DND-41 (cell line): ENCODE data around the gene TDRD1.

Experiments
- EZH2 ChIP-seq: IDR thresholded peaks from 3 replicates; pipeline ENCODE4 v1.6.1; 2012; ENCODE audit warnings: borderline replicate concordance, low read depth, mild to moderate bottlenecking, moderate library complexity, low read length, inconsistent platforms; ENCODE audit not compliant: severe bottlenecking
- TF ChIP-seq, protein P1 (sequence below): IDR thresholded peaks from 2 replicates; pipeline ENCODE4 v1.5.1; 2012; ENCODE audit warnings: borderline replicate concordance, low read length, moderate library complexity, mild to moderate bottlenecking; ENCODE audit not compliant: poor library complexity, severe bottlenecking; ENCODE audit errors: extremely low read depth

DNA sequence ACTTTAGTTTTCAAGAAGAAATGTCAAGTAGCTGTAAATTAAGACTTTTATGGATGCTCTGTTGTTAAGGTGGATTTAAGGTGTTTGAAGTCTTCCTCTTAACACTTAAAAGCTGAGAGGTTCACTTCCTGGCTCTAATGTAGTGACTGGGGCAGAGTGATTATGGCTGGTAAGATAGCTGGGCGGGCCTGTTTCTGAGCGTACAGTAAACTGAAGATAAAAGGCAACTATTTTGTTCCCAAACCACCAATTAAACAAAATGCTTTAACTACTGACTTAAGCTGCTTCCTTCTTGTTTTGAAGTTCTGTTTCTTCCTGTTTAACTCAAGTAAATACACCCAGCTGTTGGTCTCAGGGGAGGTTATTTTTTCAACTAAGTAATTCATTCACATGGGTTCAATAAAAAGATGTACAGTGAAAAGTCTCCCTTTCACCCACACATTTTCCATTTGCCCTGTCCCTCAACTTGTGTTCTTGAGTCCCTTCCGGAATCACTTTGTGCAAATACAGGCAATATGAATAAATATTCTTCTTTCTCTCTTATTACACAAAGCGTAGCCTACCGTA is 79.2 kb downstream of the TDRD1 start:
- TF ChIP-seq, protein P1, sequence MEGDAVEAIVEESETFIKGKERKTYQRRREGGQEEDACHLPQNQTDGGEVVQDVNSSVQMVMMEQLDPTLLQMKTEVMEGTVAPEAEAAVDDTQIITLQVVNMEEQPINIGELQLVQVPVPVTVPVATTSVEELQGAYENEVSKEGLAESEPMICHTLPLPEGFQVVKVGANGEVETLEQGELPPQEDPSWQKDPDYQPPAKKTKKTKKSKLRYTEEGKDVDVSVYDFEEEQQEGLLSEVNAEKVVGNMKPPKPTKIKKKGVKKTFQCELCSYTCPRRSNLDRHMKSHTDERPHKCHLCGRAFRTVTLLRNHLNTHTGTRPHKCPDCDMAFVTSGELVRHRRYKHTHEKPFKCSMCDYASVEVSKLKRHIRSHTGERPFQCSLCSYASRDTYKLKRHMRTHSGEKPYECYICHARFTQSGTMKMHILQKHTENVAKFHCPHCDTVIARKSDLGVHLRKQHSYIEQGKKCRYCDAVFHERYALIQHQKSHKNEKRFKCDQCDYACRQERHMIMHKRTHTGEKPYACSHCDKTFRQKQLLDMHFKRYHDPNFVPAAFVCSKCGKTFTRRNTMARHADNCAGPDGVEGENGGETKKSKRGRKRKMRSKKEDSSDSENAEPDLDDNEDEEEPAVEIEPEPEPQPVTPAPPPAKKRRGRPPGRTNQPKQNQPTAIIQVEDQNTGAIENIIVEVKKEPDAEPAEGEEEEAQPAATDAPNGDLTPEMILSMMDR: no peak
- no peak for TF ChIP-seq EZH2
